Esophagus squamous epithelium (tissue), 4 donors: ENCODE measurements around the gene CIDEC.

Experiments
- POLR2A ChIP-seq, 4 donors: fragments of 450-650 bp; IDR thresholded peaks; one replicate each; pipeline ENCODE4 v1.6.1; 2017; ENCODE audit warnings: antibody characterized with exemption in 4 of 4, mild to moderate bottlenecking in 4 of 4, moderate library complexity in 3 of 4
- TF ChIP-seq, protein P1 (sequence below), 6 experiments: fragments of 450-650 bp in 4 of 6; fragments of 200-600 bp in 2 of 6; sonication (generic) in 2 of 6; IDR thresholded peaks; one replicate each; pipeline ENCODE4 v1.5.1; 2016 to 2019; ENCODE audit warnings: antibody characterized with exemption in 6 of 6, mild to moderate bottlenecking in 4 of 6, moderate library complexity in 4 of 6

DNA sequence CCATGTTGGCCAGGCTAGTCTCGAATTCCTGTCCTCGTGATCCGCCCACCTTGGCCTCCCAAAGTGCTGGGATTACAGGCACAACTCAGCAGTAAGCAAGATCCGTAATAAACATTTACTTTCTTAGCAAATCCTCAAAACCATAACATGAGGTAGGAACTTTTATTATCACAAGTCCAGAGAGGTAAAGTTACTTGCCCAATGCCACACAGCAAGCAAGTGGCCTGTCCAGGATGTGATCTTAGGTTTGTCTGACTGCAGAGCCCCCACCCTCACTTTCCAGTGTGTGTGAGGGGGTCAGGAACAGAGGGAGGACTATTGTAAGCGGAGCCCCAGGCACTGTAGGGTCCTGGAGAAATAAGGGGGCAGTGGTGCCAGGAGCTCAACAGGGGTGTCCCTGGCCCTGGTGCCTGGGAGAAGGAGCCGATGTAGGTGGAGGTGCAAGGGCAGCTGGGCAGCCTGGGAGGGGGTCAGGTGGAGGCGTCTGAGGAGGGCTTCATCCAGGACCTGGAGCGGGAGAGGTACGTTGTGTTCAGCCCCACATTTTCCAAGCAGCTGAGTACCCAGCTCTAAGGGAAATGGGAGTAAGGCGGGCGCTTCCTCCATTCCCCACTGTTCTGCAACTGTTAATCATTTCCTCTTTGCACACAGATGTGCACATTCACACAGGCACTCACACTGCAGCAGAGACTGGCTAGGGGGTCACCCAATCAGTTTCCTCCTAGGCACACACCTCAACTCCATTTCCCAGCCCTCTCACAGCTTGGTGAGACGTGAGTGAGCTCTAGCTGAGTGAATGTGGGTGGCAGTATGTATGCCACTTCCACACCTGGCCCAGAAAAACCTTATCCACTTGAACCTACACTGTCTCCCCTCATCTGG is 42.1 kb downstream of the CIDEC start:
- TF ChIP-seq, protein P1, sequence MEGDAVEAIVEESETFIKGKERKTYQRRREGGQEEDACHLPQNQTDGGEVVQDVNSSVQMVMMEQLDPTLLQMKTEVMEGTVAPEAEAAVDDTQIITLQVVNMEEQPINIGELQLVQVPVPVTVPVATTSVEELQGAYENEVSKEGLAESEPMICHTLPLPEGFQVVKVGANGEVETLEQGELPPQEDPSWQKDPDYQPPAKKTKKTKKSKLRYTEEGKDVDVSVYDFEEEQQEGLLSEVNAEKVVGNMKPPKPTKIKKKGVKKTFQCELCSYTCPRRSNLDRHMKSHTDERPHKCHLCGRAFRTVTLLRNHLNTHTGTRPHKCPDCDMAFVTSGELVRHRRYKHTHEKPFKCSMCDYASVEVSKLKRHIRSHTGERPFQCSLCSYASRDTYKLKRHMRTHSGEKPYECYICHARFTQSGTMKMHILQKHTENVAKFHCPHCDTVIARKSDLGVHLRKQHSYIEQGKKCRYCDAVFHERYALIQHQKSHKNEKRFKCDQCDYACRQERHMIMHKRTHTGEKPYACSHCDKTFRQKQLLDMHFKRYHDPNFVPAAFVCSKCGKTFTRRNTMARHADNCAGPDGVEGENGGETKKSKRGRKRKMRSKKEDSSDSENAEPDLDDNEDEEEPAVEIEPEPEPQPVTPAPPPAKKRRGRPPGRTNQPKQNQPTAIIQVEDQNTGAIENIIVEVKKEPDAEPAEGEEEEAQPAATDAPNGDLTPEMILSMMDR (IDR thresholded peaks at IDR 0.05), result no peak
- no peak for TF ChIP-seq POLR2A (IDR thresholded peaks at IDR 0.05)
